Tibial artery (tissue), 4 donors: Measurements from ENCODE around the gene KIF4A.
"Not testable (repeated sequence)": the region's sequence is repeated elsewhere in the genome, so short reads cannot be mapped to it uniquely, and the experiment has no call there.

ENCODE experiments used
- DNase-seq, 2 donors: peaks; one replicate each; pipeline ENCODE4 v3.0.0-alpha.2; 2019
- H3K27ac ChIP-seq, 2 donors: fragments of 200-600 bp; sonication (generic) in 1 of 2; 1 replicate in 1 of 2; 2 replicates in 1 of 2; pipeline ENCODE4 v1.5.1; 2018 to 2019; ENCODE audit warnings: mild to moderate bottlenecking in 1 of 2
- H3K27me3 ChIP-seq, 2 donors: fragments of 200-600 bp; sonication (generic) in 1 of 2; one replicate each; pipeline versions ENCODE4 v1.5.1 to v1.6.0; 2016 to 2019
- H3K36me3 ChIP-seq, 3 donors: fragments of 200-600 bp; sonication (generic) in 2 of 3; one replicate each; pipeline ENCODE4 v1.5.1; 2016 to 2019; ENCODE audit warnings: mild to moderate bottlenecking in 2 of 3
- H3K4me1 ChIP-seq, 4 donors: fragments of 200-600 bp; sonication (generic) in 2 of 4; 1 replicate in 3 of 4; 2 replicates in 1 of 4; pipeline ENCODE4 v1.5.1; 2016 to 2019
- H3K4me3 ChIP-seq, 2 donors: fragments of 200-600 bp; sonication (generic) in 1 of 2; 1 replicate in 1 of 2; 2 replicates in 1 of 2; pipeline ENCODE4 v1.5.1; 2018 to 2019; ENCODE audit warnings: mild to moderate bottlenecking in 2 of 2
- H3K9me3 ChIP-seq, 3 donors: fragments of 200-600 bp; sonication (generic) in 1 of 3; one replicate each; pipeline ENCODE4 v1.5.1; 2016 to 2019
- intact Hi-C: fragments of 100-400 bp; cut with DNase I; formaldehyde crosslinking; loops from one replicate; pipeline ENCODE4 v1.15.0; 2023; ENCODE audit warnings: low total_unique reads
- TF ChIP-seq, protein P1 (sequence below), 2 experiments: fragments of 200-600 bp in 1 of 2; fragments of 450-650 bp in 1 of 2; IDR thresholded peaks; one replicate each; pipeline ENCODE4 v1.5.1; 2017 to 2019; ENCODE audit warnings: antibody characterized with exemption in 2 of 2, mild to moderate bottlenecking in 1 of 2, moderate library complexity in 1 of 2

The KIF4A gene

DNA sequence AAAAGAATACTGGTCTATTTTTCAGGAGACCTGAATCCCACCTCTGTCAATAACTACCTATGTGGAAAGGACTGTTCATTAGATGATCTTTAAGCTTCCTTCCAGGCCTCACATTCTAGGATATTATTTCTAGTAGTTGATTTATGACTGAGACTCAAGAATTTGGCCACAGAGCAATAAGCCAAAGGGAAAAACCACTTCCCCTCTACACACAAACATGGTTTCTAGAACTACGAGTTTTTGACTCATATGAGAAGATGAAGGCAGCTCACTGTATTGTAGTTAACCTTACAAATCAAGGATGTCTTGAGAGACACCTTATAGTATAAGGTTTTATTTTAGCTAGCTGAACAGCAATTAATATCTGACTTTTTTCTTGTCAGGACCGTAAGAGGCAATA lies 96.3 kb downstream of the KIF4A start:
- intact Hi-C loops, result no loop called here
- Histone ChIP-seq H3K4me3 (no peak overlapping the region), H3K27ac (no peak overlapping the region), H3K36me3 (no peaks in the 10 kb centered on the region), H3K27me3 (no peaks in the 10 kb centered on the region), H3K9me3 (no peaks in the 10 kb centered on the region), H3K4me1 (no peaks in the 10 kb centered on the region)
- TF ChIP-seq, protein P1, sequence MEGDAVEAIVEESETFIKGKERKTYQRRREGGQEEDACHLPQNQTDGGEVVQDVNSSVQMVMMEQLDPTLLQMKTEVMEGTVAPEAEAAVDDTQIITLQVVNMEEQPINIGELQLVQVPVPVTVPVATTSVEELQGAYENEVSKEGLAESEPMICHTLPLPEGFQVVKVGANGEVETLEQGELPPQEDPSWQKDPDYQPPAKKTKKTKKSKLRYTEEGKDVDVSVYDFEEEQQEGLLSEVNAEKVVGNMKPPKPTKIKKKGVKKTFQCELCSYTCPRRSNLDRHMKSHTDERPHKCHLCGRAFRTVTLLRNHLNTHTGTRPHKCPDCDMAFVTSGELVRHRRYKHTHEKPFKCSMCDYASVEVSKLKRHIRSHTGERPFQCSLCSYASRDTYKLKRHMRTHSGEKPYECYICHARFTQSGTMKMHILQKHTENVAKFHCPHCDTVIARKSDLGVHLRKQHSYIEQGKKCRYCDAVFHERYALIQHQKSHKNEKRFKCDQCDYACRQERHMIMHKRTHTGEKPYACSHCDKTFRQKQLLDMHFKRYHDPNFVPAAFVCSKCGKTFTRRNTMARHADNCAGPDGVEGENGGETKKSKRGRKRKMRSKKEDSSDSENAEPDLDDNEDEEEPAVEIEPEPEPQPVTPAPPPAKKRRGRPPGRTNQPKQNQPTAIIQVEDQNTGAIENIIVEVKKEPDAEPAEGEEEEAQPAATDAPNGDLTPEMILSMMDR (IDR thresholded peaks at IDR 0.05), result no peak
- no peak for DNase-seq

DNA sequence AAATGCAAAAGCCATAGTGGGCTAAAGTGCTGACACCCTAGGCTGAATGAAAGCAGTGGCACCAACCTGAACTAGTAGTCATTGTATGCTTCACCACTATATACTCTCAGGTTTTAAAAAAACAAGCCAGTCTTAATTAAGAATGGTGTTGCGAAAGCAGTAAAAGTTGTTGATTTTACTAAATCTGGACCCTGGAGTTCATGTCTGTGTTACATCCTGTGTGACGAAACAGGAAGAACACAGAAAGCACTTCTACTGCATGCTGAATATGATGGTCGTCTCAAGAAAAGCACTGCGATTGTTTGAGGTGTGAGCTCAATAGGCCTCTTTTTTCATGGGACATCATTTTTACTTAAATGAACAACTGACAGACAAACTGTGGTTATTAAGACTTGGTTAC lies 109.0 kb downstream of the KIF4A start:
- no peak for DNase-seq
- no peaks in the 10 kb centered on the region for H3K27me3 ChIP-seq
- no peaks in the 10 kb centered on the region for H3K36me3 ChIP-seq
- H3K9me3 ChIP-seq, result no peaks in the 10 kb centered on the region
- TF ChIP-seq, protein P1 (IDR thresholded peaks at IDR 0.05), result no peak
- H3K4me3 ChIP-seq, result no peak overlapping the region
- no peak overlapping the region for H3K27ac ChIP-seq
- H3K4me1 ChIP-seq, result no peaks in the 10 kb centered on the region
- intact Hi-C loops, result no loop called here

DNA sequence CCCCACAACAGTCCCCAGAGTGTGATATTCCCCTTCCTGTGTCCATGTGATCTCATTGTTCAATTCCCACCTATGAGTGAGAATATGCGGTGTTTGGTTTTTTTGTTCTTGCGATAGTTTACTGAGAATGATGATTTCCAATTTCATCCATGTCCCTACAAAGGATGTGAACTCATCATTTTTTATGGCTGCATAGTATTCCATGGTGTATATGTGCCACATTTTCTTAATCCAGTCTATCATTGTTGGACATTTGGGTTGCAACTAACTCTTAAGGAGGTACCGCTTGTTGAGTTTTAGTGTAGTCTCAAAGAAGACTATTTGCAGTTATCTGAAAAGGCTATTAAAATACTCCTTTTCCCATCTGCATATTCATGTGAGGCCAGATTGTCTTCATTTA lies 110.3 kb downstream of the KIF4A start:
- intact Hi-C loops, H3K27me3 ChIP-seq: not testable (repeated sequence)

DNA sequence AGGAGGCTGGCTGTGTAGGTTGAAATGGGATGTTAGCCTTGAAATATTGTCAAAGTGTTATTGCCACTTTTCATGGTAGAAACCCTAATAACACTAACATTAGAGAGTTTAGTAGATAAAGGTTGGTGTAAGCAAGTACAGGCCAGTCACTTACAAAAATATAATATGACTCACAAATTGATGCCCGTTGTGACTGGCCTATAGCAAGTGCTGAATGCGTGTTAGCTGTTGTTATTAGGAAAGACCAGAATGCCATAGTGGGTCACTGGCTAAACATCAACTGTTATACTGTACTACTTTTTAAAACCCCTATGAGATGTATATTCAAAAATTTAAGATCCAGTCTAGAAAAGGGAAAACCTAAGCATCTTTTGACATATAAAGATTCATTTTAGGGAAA lies 112.8 kb downstream of the KIF4A start:
- Histone ChIP-seq H3K4me1 (no peaks in the 10 kb centered on the region), H3K9me3 (no peaks in the 10 kb centered on the region), H3K27ac (no peak overlapping the region), H3K36me3 (no peaks in the 10 kb centered on the region), H3K27me3 (no peaks in the 10 kb centered on the region), H3K4me3 (no peak overlapping the region)
- no peak for DNase-seq
- TF ChIP-seq, protein P1 (IDR thresholded peaks at IDR 0.05), result no peak
- intact Hi-C loops, result no loop called here

More for the DNA sequence above, 110.3 kb downstream of the KIF4A start:
- not testable (repeated sequence) for H3K27ac ChIP-seq, H3K4me3 ChIP-seq, H3K36me3 ChIP-seq, H3K9me3 ChIP-seq, H3K4me1 ChIP-seq, DNase-seq

DNA sequence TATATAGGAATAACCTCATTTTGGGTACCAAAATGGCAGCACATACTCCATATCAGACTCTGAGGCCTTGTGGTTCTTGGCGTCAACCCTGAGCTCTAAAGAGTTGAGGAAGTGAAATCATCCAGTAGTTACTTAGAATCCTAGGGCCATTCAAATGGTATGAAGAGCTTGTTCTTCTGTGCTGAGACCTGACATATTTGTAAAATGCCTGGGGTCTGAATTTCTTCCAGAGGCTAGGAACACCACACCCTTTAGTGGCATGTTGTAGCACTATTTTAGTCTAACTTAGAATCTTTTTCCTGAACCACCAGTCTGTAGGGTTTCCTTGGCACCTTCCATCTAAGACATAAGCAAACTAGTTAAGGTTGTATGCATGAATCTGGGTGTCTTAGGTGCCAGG lies 115.1 kb downstream of the KIF4A start:
- Histone ChIP-seq H3K4me3 (no peak overlapping the region), H3K36me3 (no peaks in the 10 kb centered on the region), H3K9me3 (no peaks in the 10 kb centered on the region), H3K27ac (no peak overlapping the region), H3K4me1 (no peaks in the 10 kb centered on the region), H3K27me3 (no peaks in the 10 kb centered on the region)
- no peak for DNase-seq
- TF ChIP-seq, protein P1 (IDR thresholded peaks at IDR 0.05), result no peak
- intact Hi-C loops, result no loop called here

DNA sequence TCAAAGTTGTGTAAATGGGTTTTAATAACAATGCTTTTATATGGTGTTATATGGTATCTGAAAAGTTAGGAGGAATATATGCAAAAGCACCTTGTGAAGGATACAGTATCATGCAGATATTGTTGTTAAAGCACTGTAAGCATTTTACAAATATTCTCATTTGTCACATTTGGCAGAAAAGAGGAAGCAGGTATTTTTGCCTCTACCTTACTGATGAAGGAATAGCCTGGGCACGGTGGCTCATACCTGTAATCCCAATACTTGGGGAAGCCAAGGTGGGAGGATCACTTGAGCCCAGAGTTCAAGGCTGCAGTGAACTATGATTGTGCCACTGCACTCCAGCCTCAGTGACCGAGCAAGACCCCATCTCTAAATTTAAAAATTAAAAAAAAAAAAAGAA lies 121.0 kb downstream of the KIF4A start:
- no peak for DNase-seq
- Histone ChIP-seq H3K27me3 (no peaks in the 10 kb centered on the region), H3K36me3 (no peaks in the 10 kb centered on the region), H3K4me1 (no peaks in the 10 kb centered on the region), H3K4me3 (no peak overlapping the region), H3K27ac (no peak overlapping the region), H3K9me3 (no peaks in the 10 kb centered on the region)
- TF ChIP-seq, protein P1 (IDR thresholded peaks at IDR 0.05), result no peak
- intact Hi-C loops, result no loop called here
